GM18858 (cell line): ENCODE measurements around the gene BBS1.

ENCODE experiments used
- ATAC-seq: cut with Tn5 transposase; IDR thresholded peaks from one replicate; pipeline ENCODE4 v1.9.1; 2021; ENCODE audit not compliant: unreplicated experiment

The BBS1 gene

DNA sequence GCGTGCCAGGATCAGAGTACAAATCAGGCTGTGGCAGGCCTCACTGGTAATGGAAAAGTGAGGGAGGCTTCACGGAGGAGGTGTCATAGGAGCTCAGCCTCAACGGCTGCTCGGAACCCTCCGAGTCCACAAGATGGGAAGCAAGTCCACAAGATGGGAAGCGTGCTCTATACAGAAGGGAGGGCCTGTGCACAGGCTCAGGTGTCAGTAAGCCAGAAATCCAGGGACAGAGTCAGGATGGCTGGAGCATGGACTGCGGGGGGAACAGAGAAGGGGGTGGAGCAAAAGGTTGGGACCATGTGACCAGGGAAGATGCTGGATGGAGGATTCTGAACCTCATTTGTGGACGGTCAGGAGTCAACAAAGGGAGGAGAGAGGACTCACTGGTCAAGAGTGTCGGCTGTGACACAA is 33.6 kb upstream of the BBS1 start:
- ATAC-seq: no peak

DNA sequence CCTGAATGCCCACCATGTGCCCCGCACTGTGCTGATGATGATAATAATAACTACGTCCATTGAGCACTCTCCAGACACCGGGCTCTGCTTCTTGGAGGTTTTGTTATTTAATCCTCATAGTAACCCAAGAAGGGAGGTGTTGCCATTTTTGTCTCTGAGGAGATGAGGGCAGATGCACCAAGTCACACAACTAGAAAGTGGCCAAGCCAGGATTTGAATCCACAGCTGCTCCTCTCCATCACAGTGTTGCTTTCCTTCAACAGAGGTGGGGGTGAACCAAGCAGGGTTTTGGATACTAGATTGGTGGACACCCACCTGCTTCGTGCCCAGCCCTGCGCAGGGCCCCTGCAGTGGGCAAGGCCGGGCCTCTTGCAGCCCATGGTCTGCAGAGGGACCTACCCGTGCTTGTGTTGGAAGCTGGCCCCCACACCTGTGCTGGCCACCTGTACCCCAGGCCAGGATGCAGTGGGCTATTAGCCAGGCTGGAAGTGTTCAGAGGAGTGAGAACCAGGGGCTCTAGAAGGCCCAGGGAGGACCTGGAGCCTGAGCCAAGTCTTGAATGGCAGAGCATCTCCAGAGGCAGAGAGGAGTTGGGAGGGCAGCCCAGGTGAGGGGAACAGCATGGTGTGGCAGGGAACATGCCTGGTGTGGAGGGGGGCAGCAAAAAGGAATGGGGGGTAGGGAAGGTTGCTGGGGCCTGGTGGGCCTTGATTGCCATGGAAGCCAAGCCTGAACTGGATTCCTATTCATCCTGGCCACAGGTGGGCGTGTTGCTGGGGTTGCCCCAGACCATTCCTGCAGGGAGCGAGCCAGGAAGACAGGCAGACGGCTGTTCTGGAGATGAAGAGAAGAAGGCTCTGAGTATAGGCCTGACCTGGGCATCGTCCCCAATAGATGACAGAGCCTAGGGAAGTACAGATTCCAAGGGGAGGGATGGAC is 32.9 kb upstream of the BBS1 start:
- no peak for ATAC-seq

DNA sequence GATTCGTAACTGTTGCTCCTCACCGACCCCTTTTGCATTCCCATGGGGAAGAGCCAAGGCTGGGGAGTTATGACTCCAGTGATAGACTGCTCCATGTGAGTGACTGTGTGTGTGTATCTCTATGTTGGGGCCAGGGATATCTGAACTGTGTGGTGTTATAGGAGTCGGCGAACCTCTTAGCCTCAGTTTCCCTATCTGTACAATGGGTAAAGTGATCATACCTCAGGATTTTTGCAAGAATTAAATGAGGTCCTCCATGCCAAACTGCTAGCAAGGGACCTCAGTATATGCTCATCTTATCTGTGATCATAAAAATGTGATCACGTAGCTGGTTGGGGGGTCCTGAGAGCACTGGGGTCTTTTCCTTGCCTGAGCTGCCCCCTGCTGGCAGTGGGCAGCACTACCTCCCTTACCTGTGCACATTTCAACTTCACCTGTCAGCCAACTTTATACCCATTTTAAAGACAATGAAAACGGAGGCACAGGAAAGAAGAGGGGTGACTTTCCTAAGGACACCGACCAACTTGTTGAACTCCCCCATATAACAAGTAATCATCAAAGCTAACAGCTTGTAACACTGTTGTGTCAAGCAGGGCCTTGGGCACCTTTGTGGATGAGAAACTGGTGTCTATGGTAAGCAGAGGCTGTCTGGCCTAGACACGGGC is 31.6 kb upstream of the BBS1 start:
- no peak for ATAC-seq

DNA sequence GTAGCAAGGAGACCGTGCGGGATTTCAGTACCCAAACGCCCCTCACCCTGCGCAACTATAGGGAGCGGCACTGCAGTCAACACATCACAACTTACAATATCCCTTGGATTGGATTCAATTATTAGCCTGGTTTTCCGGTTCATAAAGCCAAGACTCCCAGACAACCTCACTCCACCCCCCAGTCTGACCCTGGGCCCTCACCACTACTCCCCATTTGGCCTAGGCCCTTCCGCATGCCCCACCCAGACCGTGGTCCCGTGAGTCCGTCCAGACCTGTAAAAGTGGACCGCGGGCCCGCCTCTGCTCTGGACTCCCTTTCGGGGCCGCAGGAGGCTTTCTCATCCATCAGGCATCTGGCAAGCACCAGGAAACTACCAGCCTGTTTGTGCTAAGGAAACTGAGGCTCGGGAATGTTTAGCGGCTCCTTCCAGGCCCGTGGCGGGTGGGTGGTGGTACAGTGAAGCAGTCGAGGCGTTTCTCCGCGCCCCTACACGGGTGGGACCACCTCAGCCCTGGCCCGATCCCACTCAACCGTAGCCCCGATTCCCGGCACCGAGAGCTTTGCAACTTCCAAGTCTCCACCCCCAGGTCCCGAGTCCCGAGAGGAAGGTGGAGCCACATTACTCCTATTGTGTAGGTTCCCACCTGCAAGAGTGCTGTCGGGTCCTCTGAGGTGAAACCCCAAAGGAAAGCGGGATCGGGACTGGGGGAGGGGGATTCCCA is 30.9 kb upstream of the BBS1 start:
- no peak for ATAC-seq

DNA sequence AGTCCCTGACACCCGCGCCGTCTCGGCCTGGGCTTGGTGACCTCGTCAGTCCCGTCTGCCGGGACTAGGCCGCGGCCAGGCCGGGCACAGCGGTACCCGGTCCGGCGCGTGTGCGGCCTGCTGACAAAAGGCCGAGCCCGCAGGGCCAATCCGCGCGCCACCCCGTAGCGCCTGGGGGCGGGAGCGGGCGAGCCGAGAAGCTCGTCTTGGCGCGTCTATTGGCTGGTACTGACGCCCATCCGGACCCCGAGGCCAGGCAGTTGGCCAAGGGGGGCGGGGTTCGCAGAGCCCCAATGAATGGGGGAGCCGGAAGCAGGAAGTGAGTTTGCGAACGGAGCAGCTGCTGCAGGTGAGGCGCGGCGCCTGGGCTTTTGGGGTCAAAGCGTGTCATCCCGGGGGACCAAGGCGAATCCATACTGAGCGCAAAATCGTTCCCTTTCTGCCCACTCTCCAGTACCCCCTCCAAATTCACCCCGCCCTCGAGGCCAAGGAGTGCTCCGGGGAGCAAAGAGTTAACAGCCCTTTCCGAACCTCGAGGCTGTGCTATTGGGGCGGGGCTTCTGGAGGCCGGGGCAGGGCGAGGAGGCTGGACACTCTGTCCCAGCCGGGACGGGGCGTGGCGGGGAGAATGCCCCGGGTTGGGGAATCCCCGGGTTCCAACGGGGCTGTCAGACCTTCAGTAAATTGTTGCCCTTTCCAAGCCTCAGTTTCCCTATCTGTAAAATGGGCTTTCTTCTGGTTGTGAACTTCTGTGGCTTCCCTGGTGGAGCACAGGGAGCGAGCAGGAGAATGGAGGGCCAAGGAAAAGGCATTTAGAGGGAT is 30.1 kb upstream of the BBS1 start, which contains the start of gene DPP3:
DPP3 (plus strand) TSS at position 318 of the 822 bp plus-strand sequence. CDS start 1,767 bp downstream, outside the sequence.
- peak; percentile 72 for ATAC-seq

GRCh38 chr11:66484806-66485380 is 25.5 kb upstream of the BBS1 start:
- ATAC-seq: no peak

DNA sequence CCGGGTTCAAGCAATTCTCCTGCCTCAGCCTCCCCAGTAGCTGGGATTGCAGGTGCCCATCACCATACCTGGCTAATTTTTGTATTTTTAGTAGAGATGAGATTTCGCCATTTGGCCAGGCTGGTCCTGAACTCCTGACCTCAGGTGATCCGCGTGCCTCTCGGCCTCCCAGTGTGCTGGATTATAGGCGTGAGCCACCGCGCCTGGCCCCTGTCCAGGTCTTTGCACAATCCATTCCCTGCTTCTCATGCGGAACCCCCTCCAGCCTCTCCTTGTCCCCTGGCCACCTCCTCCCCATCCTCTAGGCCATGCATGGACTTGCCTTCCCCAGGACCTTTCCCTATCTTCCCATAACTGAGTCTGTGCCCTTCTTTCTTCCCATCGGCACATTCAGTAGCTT is 21.5 kb upstream of the BBS1 start:
- no peak for ATAC-seq

GRCh38 chr11:66489636-66490035 is 20.8 kb upstream of the BBS1 start:
- no peak for ATAC-seq

DNA sequence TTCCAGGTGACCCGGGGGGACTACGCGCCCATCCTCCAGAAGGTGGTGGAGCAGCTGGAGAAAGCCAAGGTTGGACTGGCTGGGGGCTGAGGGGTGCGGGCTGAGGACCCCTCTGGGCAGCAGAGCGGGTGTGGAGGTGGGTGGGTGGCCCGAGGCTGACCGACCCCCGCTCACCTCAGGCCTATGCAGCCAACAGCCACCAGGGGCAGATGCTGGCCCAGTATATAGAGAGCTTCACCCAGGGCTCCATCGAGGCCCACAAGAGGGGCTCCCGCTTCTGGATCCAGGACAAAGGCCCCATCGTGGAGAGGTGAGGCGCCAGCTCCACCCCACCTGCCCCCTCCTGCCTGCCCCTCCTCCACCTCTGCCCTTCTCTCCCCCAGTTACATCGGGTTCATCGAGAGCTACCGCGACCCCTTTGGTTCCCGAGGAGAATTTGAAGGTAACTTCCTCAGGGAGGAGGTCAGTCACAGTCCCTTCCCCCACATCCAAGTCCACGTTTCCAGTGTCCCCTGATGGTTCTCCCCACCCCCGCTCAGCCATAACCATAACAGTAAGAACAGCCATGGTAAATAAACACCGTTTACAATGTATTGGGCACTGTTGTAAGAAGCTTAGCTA is 19.0 kb upstream of the BBS1 start:
- no peak for ATAC-seq

GRCh38 chr11:66492161-66492865 is 18.1 kb upstream of the BBS1 start:
- no peak for ATAC-seq

DNA sequence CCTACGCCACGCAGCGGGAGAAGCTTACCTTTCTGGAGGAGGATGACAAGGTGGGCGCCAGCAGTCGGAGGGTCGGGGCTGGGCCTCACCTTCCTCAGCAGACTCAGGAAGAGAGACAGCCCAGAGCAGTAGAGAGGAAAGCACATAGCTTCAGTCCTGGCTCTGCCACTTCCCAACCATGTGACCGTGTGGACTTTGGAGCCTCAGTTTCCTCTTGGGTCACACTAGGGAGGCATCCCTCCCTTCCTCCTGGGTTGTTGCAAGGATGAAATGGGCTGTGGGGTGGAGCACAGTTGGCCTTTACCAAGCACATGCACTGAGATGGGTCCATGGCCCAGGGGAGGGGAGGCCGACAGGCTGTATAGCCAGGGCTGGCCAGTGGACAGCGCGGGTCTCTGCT is 17.3 kb upstream of the BBS1 start:
- ATAC-seq: no peak

GRCh38 chr11:66494458-66494857 is 16.0 kb upstream of the BBS1 start:
- no peak for ATAC-seq

GRCh38 chr11:66494935-66495334 is 15.5 kb upstream of the BBS1 start:
- no peak for ATAC-seq

- ATAC-seq: no peak
Observed at GRCh38 chr11:66495401-66495854, 15.0 kb upstream of the BBS1 start.

- no peak for ATAC-seq
Observed at GRCh38 chr11:66497206-66497605, 13.2 kb upstream of the BBS1 start.

DNA sequence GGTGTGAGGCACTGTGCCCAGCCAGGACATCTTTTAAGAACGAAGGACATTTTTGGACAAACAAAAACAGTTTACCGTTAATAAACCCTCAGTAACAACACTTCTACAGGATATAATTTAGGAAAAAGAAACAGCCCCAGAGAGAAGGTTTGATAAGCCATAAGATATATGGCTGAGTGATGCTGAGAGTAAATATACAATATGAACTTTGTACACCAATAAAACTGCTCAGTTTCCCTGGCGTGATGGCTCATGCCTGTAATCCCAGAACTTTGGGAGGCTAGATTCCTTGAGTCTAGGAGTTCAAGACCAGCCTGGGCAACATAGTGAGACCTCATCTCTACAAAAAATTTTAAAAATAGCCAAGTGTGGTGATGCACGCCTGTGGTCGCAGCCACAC is 11.9 kb upstream of the BBS1 start:
- no peak for ATAC-seq

DNA sequence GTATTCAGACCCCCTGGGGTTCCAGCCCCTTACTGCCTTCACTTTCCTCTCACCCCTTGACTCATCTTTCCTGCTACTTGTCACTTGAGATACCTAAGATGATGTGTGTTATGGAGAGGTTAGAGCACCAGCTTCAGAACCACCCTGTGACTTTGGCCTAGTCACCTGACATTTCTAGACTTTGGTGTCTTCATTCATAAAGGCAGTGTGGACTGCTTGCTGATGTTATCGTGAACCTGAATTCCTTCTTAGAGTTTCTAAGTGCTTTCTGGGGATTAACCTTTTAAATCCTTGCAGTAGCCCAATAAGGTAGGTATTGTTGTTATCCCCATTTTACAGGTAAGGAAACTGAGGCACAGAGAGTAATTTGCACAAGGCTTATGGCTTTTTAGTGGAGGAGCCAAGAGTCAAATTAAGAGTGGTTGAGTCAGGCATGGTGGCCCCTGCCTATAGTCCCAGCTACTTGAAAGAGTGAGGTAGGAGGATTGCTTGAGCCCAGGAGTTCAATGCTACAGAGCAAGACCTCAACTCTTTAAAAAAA is 5.1 kb upstream of the BBS1 start:
- no peak for ATAC-seq

GRCh38 chr11:66509131-66509561 is 1.3 kb upstream of the BBS1 start:
- no peak for ATAC-seq

DNA sequence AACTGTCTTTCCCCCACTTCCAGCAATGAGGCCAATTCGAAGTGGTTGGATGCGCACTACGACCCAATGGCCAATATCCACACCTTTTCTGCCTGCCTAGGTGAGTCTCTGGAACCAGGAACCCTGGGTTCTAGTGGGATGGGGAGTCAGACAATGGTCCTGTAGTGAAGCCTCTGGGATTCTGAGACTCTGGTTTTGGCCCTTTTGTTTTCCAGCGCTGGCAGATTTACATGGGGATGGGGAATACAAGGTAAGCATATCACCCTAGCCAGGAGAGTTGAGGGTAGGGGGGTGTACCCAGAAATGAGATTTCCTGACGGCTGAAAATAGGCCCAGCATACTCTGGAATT is 530 bp downstream of the BBS1 start:
- ATAC-seq: no peak
